ENCODE data around the gene ZNF827.

- TF ChIP-seq POLR2A (IDR thresholded peaks at IDR 0.05) = no peak
- TF ChIP-seq, protein P1, sequence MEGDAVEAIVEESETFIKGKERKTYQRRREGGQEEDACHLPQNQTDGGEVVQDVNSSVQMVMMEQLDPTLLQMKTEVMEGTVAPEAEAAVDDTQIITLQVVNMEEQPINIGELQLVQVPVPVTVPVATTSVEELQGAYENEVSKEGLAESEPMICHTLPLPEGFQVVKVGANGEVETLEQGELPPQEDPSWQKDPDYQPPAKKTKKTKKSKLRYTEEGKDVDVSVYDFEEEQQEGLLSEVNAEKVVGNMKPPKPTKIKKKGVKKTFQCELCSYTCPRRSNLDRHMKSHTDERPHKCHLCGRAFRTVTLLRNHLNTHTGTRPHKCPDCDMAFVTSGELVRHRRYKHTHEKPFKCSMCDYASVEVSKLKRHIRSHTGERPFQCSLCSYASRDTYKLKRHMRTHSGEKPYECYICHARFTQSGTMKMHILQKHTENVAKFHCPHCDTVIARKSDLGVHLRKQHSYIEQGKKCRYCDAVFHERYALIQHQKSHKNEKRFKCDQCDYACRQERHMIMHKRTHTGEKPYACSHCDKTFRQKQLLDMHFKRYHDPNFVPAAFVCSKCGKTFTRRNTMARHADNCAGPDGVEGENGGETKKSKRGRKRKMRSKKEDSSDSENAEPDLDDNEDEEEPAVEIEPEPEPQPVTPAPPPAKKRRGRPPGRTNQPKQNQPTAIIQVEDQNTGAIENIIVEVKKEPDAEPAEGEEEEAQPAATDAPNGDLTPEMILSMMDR (IDR thresholded peaks at IDR 0.05) = no peak
- TF ChIP-seq EP300 (IDR thresholded peaks at IDR 0.05) = no peak
- no peak for TF ChIP-seq POLR2AphosphoS5 (IDR thresholded peaks at IDR 0.05)
Measured at GRCh38 chr4:145982791-145983190, 44.2 kb upstream of the ZNF827 start.

All from gastroesophageal sphincter (tissue), 3 donors.